ENCODE data around the gene PACRG.

The PACRG gene

GRCh38 chr6:163333701-163334663 lies 606.2 kb downstream of the PACRG start:
- ATAC-seq (replicated peaks), result no peak
- Mint-ChIP-seq H3K4me1 (peaks cover 3 to 6% of the 10 kb centered on the region in 2 donors), H3K4me3 (no peak overlapping the region), H3K9me3 (no peaks in the 10 kb centered on the region), H3K27me3 (peaks cover 36 to 48% of the 10 kb centered on the region in 2 donors), H3K27ac (no peak overlapping the region), H3K36me3 (no peaks in the 10 kb centered on the region)
- DNase-seq, result no peak

DNA sequence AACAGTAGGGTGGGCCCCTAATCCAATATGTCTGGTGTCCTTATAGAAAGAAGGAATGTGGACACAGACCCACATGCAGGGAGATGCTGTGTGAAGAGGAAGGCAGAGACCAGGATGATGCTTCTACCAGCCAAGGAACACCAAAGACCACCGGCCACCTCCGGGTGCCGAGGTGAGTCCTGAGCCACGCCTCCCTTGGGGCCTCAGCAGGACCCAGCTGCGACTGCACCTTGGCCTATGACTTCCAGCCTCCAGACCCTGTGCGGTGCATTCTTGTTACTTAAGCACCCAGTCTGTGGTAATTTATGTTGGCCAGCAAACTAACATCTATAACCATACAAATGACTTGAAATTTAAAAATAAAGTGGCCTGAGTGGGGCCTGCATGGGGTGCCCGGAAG lies 607.3 kb downstream of the PACRG start:
- DNase-seq, result no peak
- H3K27ac Mint-ChIP-seq, result no peak overlapping the region
- peaks cover 36 to 48% of the 10 kb centered on the region in 2 donors for H3K27me3 Mint-ChIP-seq
- no peak for ATAC-seq (replicated peaks)
- no peaks in the 10 kb centered on the region for H3K9me3 Mint-ChIP-seq
- no peak overlapping the region for H3K4me3 Mint-ChIP-seq
- H3K4me1 Mint-ChIP-seq, result peaks cover 3 to 6% of the 10 kb centered on the region in 2 donors
- H3K36me3 Mint-ChIP-seq, result no peaks in the 10 kb centered on the region

GRCh38 chr6:163335671-163336545 lies 608.1 kb downstream of the PACRG start:
- H3K9me3 Mint-ChIP-seq, result no peaks in the 10 kb centered on the region
- H3K4me3 Mint-ChIP-seq, result no peak overlapping the region
- no peak overlapping the region for H3K27ac Mint-ChIP-seq
- no peak for DNase-seq
- peaks cover 36 to 48% of the 10 kb centered on the region in 2 donors for H3K27me3 Mint-ChIP-seq
- H3K36me3 Mint-ChIP-seq, result no peaks in the 10 kb centered on the region
- ATAC-seq (replicated peaks), result no peak
- H3K4me1 Mint-ChIP-seq, result peaks cover 3 to 6% of the 10 kb centered on the region in 2 donors

DNA sequence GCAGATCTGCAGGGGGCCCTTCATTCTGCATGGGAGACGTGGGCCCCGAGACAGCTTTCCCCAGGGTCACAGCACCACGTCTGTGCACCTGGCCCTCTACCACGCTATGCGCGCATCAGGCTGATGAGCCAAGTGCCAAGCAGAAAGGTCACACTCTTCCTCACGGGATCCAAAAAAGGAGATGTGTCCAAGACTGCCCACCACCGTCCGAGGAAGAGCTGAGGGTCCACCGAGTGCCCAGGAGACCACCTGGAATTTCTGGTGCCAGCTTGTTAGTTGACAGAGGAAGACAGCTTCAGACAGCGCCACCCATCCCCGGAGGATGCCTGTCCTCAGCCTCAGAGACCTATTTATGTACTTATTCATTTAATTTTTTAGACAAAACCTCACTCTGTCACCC lies 609.2 kb downstream of the PACRG start:
- Mint-ChIP-seq H3K27ac (no peak overlapping the region), H3K4me3 (no peak overlapping the region), H3K4me1 (peaks cover 3 to 6% of the 10 kb centered on the region in 2 donors), H3K9me3 (no peaks in the 10 kb centered on the region), H3K27me3 (peaks cover 32 to 43% of the 10 kb centered on the region in 2 donors), H3K36me3 (no peaks in the 10 kb centered on the region)
- ATAC-seq (replicated peaks) (no peak), DNase-seq (no peak)

DNA sequence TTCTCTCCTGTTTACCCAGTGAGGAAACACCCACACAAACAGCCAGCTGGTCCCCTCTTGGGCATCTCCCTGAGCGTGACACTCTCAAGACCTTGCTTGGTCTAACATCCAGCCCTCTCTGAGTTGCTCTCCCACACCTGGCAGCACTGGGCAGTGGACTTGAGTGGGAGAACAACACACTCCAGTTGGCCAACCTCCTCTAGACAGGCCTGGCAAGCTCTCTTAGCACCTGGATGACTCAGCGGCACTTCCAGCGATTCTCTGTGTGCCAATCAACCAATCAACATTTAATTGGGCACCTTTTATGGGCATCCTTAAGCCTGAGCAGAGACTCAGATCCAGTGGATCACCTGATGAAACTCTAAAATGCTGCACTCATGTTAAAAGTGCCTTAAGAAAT lies 610.2 kb downstream of the PACRG start:
- Mint-ChIP-seq H3K4me3 (no peak overlapping the region), H3K9me3 (no peaks in the 10 kb centered on the region), H3K27me3 (peaks cover 27 to 37% of the 10 kb centered on the region in 2 donors), H3K36me3 (no peaks in the 10 kb centered on the region), H3K27ac (no peak overlapping the region), H3K4me1 (peaks cover 3 to 6% of the 10 kb centered on the region in 2 donors)
- DNase-seq (no peak), ATAC-seq (replicated peaks) (no peak)

- no peak for DNase-seq
- Mint-ChIP-seq H3K27me3 (peaks cover 19 to 28% of the 10 kb centered on the region in 2 donors), H3K36me3 (no peaks in the 10 kb centered on the region), H3K9me3 (no peaks in the 10 kb centered on the region), H3K4me1 (peaks cover 3 to 6% of the 10 kb centered on the region in 2 donors), H3K27ac (no peak overlapping the region), H3K4me3 (no peak overlapping the region)
- no peak for ATAC-seq (replicated peaks)
Measured at GRCh38 chr6:163338671-163339405, 611.1 kb downstream of the PACRG start.

DNA sequence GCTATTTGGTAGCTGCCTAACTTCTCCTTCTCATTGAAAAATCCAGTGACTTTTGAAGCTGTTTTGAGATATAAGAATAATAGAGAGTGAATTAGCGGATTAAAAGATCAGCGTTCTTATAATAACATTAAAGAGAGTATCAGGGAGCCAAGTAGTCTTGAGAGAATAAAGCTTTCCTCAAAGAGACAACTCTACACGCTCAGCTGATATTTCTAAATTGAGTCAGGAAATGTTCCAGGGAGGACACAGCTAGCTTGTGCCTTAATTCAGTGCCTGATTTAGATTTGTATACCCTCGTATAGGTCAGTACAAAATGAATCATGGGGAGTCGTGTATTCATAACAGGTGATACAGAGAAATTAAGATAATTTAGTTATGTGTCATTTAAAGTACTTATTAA lies 611.7 kb downstream of the PACRG start:
- no peaks in the 10 kb centered on the region for H3K36me3 Mint-ChIP-seq
- no peak overlapping the region for H3K4me3 Mint-ChIP-seq
- H3K9me3 Mint-ChIP-seq, result no peaks in the 10 kb centered on the region
- H3K27me3 Mint-ChIP-seq, result peaks cover 19 to 22% of the 10 kb centered on the region in 2 donors
- no peak for ATAC-seq (replicated peaks)
- H3K27ac Mint-ChIP-seq, result no peak overlapping the region
- peaks cover 3 to 6% of the 10 kb centered on the region in 2 donors for H3K4me1 Mint-ChIP-seq
- no peak for DNase-seq

DNA sequence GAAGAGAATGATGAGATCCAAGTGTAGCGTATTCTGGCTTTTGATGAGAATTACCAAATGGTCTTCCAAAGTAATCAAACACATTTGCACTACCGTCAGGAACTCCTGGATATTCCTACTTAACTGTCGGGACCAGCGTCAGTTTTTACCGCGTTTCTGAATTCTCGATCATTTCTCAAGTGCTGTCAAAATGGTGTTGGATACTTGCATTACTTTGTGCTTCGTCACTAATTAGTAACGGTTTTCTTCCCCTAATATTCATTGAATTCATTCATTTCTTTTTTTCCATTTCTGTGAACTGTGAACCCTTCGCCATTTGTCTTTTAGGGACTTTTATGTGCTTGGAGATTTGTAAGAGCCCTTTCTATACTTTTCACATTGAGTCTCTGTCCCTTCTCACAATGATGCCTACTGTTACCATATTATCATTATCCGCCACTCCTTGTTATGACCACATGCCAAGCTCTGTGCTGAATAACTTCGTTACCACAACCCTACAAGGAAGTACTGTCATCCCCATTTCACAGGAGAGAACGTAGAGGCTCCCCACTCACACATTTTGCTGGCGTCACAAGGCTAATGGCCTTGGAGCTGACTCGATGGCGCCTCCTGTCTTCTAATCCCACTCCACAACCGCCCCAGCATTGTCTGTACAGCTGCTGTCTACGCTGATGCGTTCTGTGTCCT lies 612.6 kb downstream of the PACRG start:
- Mint-ChIP-seq H3K9me3 (no peaks in the 10 kb centered on the region), H3K36me3 (no peaks in the 10 kb centered on the region), H3K4me3 (no peak overlapping the region), H3K27ac (no peak overlapping the region), H3K4me1 (peaks cover 3 to 6% of the 10 kb centered on the region in 2 donors), H3K27me3 (peaks cover 15 to 16% of the 10 kb centered on the region in 2 donors)
- ATAC-seq (replicated peaks) (no peak), DNase-seq (no peak)

GRCh38 chr6:163341224-163342061 lies 613.7 kb downstream of the PACRG start:
- no peak overlapping the region for H3K27ac Mint-ChIP-seq
- no peak overlapping the region for H3K4me3 Mint-ChIP-seq
- peaks cover 6% of the 10 kb centered on the region in 2 donors for H3K27me3 Mint-ChIP-seq
- no peaks in the 10 kb centered on the region for H3K9me3 Mint-ChIP-seq
- DNase-seq, result no peak
- no peaks in the 10 kb centered on the region for H3K4me1 Mint-ChIP-seq
- ATAC-seq (replicated peaks), result no peak
- H3K36me3 Mint-ChIP-seq, result no peaks in the 10 kb centered on the region

DNA sequence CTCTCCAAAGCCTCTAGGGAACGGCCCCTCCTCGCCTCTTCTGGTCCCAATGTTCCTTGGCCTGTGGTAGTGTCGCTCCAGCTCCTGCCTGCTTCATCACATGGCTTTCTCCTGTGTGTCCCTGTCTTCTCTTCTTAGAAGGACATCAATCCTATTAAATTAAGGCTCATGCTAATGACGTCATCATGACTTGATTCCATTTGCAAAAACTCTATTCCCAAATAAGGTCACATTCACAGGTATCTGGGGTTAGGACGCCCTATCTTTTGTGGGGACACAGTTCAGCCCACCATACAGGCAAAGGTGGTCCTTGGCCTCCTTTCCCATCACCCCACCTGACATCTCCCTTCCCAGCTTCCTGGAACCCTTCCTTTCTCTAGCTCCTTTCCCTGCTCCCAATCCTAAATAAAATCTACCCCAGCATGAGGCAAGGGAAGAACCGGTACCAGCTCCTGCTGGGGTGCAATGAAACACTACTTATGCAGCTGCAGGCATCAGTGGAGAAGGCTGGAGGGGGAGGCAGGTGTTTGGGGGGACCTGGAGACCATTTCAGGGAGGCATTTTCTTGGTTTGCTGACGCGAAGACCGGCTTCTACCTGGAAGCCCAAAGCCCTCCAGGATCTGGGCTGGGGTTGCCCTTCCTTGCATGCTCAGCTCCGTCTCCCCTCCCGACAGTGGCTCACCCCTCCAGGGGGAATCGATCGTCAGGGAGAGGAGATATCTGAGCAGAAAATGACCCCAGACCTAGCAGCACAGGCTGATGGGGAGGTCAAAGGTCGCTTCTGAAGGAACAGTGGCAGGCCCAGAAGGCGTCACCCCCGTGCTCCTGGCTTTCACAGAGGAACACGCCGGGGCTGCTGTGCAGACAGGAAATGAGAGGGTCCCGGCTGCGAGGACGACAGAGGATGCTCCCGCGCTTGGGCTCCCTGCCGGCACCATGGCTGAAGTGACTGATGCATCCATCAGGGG lies 615.1 kb downstream of the PACRG start:
- H3K4me3 Mint-ChIP-seq, result no peak overlapping the region
- no peaks in the 10 kb centered on the region for H3K9me3 Mint-ChIP-seq
- H3K27ac Mint-ChIP-seq, result no peak overlapping the region
- no peaks in the 10 kb centered on the region for H3K36me3 Mint-ChIP-seq
- DNase-seq (no peak), ATAC-seq (replicated peaks) (no peak)
- H3K27me3 Mint-ChIP-seq, result no peaks in the 10 kb centered on the region
- H3K4me1 Mint-ChIP-seq, result no peaks in the 10 kb centered on the region

DNA sequence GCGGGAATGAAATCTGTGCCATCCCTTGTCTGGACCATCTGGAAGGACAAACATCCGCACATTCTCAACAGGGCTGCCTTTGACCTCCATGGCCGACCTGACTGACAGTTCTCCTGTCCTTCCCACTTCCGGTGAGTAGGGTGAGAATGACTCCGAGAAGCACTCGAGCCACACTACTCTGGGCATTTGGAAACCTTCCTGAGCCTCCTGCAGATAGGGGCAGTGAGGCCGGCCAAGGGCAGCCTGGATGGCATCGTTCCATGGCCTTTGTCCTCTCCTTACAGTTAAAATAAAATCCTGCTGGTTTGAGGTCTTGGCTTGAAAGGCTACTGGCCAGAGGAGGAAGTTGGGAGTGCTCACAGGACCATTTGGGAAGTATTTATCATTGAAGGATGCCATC lies 615.8 kb downstream of the PACRG start:
- Mint-ChIP-seq H3K36me3 (no peaks in the 10 kb centered on the region), H3K4me3 (no peak overlapping the region), H3K27ac (no peak overlapping the region), H3K4me1 (no peaks in the 10 kb centered on the region), H3K9me3 (no peaks in the 10 kb centered on the region), H3K27me3 (no peaks in the 10 kb centered on the region)
- ATAC-seq (replicated peaks) (no peak), DNase-seq (no peak)

GRCh38 chr6:163344411-163344810 lies 616.6 kb downstream of the PACRG start:
- Mint-ChIP-seq H3K27me3 (no peaks in the 10 kb centered on the region), H3K27ac (no peak overlapping the region), H3K36me3 (no peaks in the 10 kb centered on the region), H3K9me3 (no peaks in the 10 kb centered on the region), H3K4me3 (no peak overlapping the region), H3K4me1 (no peaks in the 10 kb centered on the region)
- no peak for DNase-seq
- ATAC-seq (replicated peaks), result no peak
